ENCODE measurements around the gene IZUMO4.

GRCh38 chr19:2145831-2146241 lies 49.1 kb downstream of the IZUMO4 start:
- TF ChIP-seq, protein P1, sequence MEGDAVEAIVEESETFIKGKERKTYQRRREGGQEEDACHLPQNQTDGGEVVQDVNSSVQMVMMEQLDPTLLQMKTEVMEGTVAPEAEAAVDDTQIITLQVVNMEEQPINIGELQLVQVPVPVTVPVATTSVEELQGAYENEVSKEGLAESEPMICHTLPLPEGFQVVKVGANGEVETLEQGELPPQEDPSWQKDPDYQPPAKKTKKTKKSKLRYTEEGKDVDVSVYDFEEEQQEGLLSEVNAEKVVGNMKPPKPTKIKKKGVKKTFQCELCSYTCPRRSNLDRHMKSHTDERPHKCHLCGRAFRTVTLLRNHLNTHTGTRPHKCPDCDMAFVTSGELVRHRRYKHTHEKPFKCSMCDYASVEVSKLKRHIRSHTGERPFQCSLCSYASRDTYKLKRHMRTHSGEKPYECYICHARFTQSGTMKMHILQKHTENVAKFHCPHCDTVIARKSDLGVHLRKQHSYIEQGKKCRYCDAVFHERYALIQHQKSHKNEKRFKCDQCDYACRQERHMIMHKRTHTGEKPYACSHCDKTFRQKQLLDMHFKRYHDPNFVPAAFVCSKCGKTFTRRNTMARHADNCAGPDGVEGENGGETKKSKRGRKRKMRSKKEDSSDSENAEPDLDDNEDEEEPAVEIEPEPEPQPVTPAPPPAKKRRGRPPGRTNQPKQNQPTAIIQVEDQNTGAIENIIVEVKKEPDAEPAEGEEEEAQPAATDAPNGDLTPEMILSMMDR (IDR thresholded peaks at IDR 0.05; ENCODE audit: borderline replicate concordance, extremely low read depth, low read length, poor library complexity, severe bottlenecking) = no peak
- TF ChIP-seq EZH2 (IDR thresholded peaks at IDR 0.05; ENCODE audit: borderline replicate concordance, low read depth, low read length, severe bottlenecking) = no peak
